SK-N-SH treated with all-trans-retinoic acid at 6 μM for 48 hours (cell line): ENCODE measurements around the gene CDK11B.

ENCODE experiments used
- ARNTL ChIP-seq: fragments of 450-650 bp; formaldehyde crosslinking; IDR thresholded peaks from 2 replicates; pipeline ENCODE4 v1.5.0; 2020; ENCODE audit warnings: low read depth, mild to moderate bottlenecking, moderate library complexity, borderline replicate concordance
- GLIS3 ChIP-seq: fragments of 250-450 bp; sonication (Bioruptor Pico); IDR thresholded peaks from 2 replicates; pipeline ENCODE4 v1.5.0; 2020; ENCODE audit warnings: mild to moderate bottlenecking, moderate library complexity
- ZC3H10 ChIP-seq: fragments of 250-450 bp; sonication (Bioruptor Pico); IDR thresholded peaks from 2 replicates; pipeline ENCODE4 v1.5.1; 2021; ENCODE audit warnings: mild to moderate bottlenecking, moderate library complexity
- ZFP3 ChIP-seq: fragments of 250-450 bp; sonication (Bioruptor Pico); IDR thresholded peaks from 2 replicates; pipeline ENCODE4 v1.5.0; 2020; ENCODE audit warnings: mild to moderate bottlenecking, moderate library complexity
- TF ChIP-seq, protein P1 (sequence below): fragments of 250-450 bp; sonication (Bioruptor Pico); IDR thresholded peaks from 2 replicates; pipeline ENCODE4 v1.8.0; 2021; ENCODE audit warnings: low read depth, mild to moderate bottlenecking, moderate library complexity, borderline replicate concordance

DNA sequence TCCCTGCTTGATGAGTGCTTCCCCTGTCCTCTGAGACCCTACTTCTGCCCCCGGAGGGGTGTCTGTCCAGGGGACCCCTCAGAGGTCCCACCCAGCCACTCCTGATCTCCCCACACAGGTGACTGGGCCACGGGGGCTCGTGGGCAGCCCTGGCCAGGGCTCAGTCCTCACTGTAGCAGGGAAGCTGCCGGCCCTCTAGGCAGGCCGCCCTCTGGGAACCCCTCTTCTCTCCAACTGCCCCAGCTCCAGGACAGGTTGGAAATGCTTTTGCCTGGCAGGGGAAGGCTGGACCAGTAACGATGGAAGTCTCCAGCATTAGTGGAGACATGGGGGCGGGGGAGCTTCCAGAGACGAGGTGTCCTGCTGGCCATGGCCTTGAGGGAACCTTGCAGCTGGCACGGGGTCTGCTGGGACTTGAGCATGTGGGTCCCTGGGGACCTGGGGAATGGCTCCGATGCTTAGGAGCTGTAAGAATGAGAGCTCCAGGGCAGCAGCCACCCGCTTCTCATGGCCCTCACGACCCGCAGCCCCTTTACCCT, 55.8 kb downstream of the CDK11B start:
- no peak for TF ChIP-seq ZC3H10 (CRISPR knock-in tag)
- no peak for TF ChIP-seq GLIS3 (CRISPR knock-in tag)
- TF ChIP-seq, protein P1, sequence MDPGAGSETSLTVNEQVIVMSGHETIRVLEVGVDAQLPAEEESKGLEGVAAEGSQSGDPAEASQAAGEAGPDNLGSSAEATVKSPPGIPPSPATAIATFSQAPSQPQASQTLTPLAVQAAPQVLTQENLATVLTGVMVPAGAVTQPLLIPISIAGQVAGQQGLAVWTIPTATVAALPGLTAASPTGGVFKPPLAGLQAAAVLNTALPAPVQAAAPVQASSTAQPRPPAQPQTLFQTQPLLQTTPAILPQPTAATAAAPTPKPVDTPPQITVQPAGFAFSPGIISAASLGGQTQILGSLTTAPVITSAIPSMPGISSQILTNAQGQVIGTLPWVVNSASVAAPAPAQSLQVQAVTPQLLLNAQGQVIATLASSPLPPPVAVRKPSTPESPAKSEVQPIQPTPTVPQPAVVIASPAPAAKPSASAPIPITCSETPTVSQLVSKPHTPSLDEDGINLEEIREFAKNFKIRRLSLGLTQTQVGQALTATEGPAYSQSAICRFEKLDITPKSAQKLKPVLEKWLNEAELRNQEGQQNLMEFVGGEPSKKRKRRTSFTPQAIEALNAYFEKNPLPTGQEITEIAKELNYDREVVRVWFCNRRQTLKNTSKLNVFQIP (CRISPR knock-in tag): no peak
- TF ChIP-seq ZFP3: no peak
- TF ChIP-seq ARNTL (CRISPR knock-in tag): no peak
